ENCODE results near the gene STUB1. TPM values are rescaled to one million over a fixed set of nuclear protein-coding genes. Genes with fewer than 3 reads are reported as not detected.
A peak's percentile ranks its signal among the peaks of the same experiment; 100 is the strongest.

The STUB1 gene
- total RNA-seq: 84.1 and 91.2 TPM in 2 replicates

GRCh38 chr16:679814-680624 lies at the start of gene STUB1:
STUB1 (plus strand) TSS chr16:680410; CDS start chr16:680526, 116 bp downstream.
- Mint-ChIP-seq H3K27ac (peak within 1 kb of the TSS; percentile 78), H3K27me3 (ENCODE audit: low read depth) (peaks cover 3% of the 10 kb centered on the region), H3K4me1 (ENCODE audit: low read depth) (peaks cover 12% of the 10 kb centered on the region), H3K9me3 (no peaks in the 10 kb centered on the region), H3K36me3 (ENCODE audit: low read depth) (peaks cover 25% of the 10 kb centered on the region), H3K4me3 (ENCODE audit: low read depth) (peak within 1 kb of the TSS; percentile 82)
- DNase-seq (ENCODE audit: low spot score): peak; percentile 82
- intact Hi-C loops (cut with micrococcal nuclease): loop anchor here (5.0 kb wide), 2 partner anchors 43 to 93 kb away; partner anchors contain the start of gene METTL26

DNA sequence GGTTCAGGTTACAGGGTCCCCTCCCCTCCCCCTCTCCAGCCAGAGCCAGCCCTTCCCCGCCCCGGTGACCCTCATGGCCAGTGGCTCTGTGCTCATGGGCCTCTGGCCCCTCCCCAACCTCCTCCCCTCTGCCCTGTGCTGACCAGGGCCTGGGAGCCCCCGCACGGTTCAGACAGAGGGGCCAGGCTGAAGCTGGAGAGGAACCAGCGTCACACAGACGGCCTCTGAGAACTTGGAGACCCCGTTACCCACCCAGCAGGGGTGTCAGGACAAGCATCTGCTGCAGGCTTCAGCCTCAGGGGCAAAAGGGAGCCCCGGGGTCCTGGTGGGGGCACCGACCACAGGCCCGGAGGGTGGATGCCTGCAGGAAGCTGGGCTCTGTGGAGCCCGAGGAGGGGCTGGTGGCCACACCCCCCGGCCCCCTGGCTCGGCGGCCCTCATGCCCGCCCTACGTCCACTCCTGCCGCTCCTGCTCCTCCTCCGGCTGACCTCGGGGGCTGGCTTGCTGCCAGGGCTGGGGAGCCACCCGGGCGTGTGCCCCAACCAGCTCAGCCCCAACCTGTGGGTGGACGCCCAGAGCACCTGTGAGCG lies 49.3 kb upstream of the STUB1 start, which contains the start of gene WFIKKN1:
TSS of gene WFIKKN1 (plus strand) at position 171 of the 591 bp plus-strand sequence. CDS start at position 440, 269 bp downstream.
- Mint-ChIP-seq H3K9me3 (no peaks in the 10 kb centered on the region), H3K4me3 (ENCODE audit: low read depth) (no peak within 1 kb of the TSS), H3K27me3 (ENCODE audit: low read depth) (no peaks in the 10 kb centered on the region), H3K27ac (no peak within 1 kb of the TSS), H3K36me3 (ENCODE audit: low read depth) (peaks cover 8% of the 10 kb centered on the region), H3K4me1 (ENCODE audit: low read depth) (peaks cover 4% of the 10 kb centered on the region)
- no peak for DNase-seq (ENCODE audit: low spot score)
- intact Hi-C loops (cut with micrococcal nuclease): no loop called here

DNA sequence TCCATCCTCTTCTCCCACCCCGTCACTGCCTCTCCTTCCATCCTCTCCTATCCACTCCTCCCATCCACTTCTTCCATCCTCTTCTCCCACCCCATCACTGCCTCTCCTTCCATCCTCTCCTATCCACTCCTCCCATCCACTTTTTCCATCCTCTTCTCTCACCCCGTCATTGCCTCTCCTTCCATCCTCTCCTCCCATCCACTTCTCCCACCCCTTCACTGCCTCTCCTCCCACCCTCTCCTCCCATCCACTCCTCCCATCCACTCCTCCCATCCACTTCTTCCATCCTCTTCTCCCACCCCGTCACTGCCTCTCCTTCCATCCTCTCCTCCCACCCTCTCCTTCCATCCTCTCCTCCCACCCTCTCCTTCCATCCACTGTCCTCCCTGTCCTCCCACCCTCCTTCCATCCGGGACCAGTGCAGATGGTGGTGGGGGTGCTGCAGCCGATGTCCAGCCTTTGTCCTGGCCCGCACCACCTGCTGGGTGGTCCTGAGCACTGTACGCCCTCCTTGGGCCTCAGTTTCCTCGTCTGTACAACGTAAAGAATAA lies 48.3 kb upstream of the STUB1 start:
- H3K4me1 Mint-ChIP-seq (ENCODE audit: low read depth): peaks cover 4% of the 10 kb centered on the region
- no peaks in the 10 kb centered on the region for H3K9me3 Mint-ChIP-seq
- H3K27ac Mint-ChIP-seq: no peak overlapping the region
- H3K4me3 Mint-ChIP-seq (ENCODE audit: low read depth): no peak overlapping the region
- intact Hi-C loops (cut with micrococcal nuclease): no loop called here
- no peak for DNase-seq (ENCODE audit: low spot score)
- H3K27me3 Mint-ChIP-seq (ENCODE audit: low read depth): no peaks in the 10 kb centered on the region
- peaks cover 8% of the 10 kb centered on the region for H3K36me3 Mint-ChIP-seq (ENCODE audit: low read depth)

GRCh38 chr16:632486-633335 lies 47.5 kb upstream of the STUB1 start:
- H3K4me3 Mint-ChIP-seq (ENCODE audit: low read depth): no peak overlapping the region
- no peak for DNase-seq (ENCODE audit: low spot score)
- peaks cover 8% of the 10 kb centered on the region for H3K36me3 Mint-ChIP-seq (ENCODE audit: low read depth)
- intact Hi-C loops (cut with micrococcal nuclease): no loop called here
- peaks cover 5% of the 10 kb centered on the region for H3K4me1 Mint-ChIP-seq (ENCODE audit: low read depth)
- H3K27ac Mint-ChIP-seq: no peak overlapping the region
- no peaks in the 10 kb centered on the region for H3K9me3 Mint-ChIP-seq
- no peaks in the 10 kb centered on the region for H3K27me3 Mint-ChIP-seq (ENCODE audit: low read depth)

GRCh38 chr16:633336-634050 lies 46.7 kb upstream of the STUB1 start:
- H3K27me3 Mint-ChIP-seq (ENCODE audit: low read depth): no peaks in the 10 kb centered on the region
- H3K9me3 Mint-ChIP-seq: no peaks in the 10 kb centered on the region
- peaks cover 8% of the 10 kb centered on the region for H3K36me3 Mint-ChIP-seq (ENCODE audit: low read depth)
- peak overlapping the region; percentile 74 for H3K4me3 Mint-ChIP-seq (ENCODE audit: low read depth)
- no peak overlapping the region for H3K27ac Mint-ChIP-seq
- no peak for DNase-seq (ENCODE audit: low spot score)
- peaks cover 5% of the 10 kb centered on the region for H3K4me1 Mint-ChIP-seq (ENCODE audit: low read depth)
- intact Hi-C loops (cut with micrococcal nuclease): no loop called here

- Mint-ChIP-seq H3K4me1 (ENCODE audit: low read depth) (peaks cover 5% of the 10 kb centered on the region), H3K4me3 (ENCODE audit: low read depth) (peak overlapping the region; percentile 74), H3K27me3 (ENCODE audit: low read depth) (no peaks in the 10 kb centered on the region), H3K36me3 (ENCODE audit: low read depth) (peaks cover 8% of the 10 kb centered on the region), H3K27ac (no peak overlapping the region), H3K9me3 (no peaks in the 10 kb centered on the region)
- intact Hi-C loops (cut with micrococcal nuclease): no loop called here
- no peak for DNase-seq (ENCODE audit: low spot score)
Observed at GRCh38 chr16:634051-634670, 46.0 kb upstream of the STUB1 start.

DNA sequence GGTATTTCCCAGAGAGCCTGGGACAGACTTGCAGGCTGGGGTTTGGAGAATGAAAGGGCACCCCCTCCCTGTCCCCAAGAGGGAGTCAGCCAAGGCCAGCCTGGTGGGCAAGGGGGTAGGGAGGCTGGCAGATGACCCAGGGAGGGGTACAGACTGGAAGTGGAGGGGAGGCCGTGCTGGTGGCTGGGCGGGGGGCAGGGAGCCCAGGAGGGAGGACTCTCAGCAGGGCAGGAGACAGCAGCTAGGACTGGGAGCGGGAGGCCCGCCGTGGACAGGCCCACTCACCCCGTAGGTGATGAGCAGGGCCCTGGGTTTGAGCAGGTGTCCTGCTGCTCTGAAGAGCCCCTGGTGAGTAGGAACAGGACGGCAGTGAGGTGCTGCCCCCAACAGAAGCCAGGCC lies 45.2 kb upstream of the STUB1 start:
- no peak for DNase-seq (ENCODE audit: low spot score)
- H3K4me1 Mint-ChIP-seq (ENCODE audit: low read depth): peaks cover 5% of the 10 kb centered on the region
- intact Hi-C loops (cut with micrococcal nuclease): loop anchor here (5.0 kb wide), 2 partner anchors 47 to 108 kb away; partner anchors contain the start of genes CAPN15, JMJD8 and STUB1
- H3K27ac Mint-ChIP-seq: peak overlapping the region; percentile 64
- no peaks in the 10 kb centered on the region for H3K27me3 Mint-ChIP-seq (ENCODE audit: low read depth)
- H3K4me3 Mint-ChIP-seq (ENCODE audit: low read depth): peak overlapping the region; percentile 74
- H3K36me3 Mint-ChIP-seq (ENCODE audit: low read depth): peaks cover 8% of the 10 kb centered on the region
- H3K9me3 Mint-ChIP-seq: no peaks in the 10 kb centered on the region

DNA sequence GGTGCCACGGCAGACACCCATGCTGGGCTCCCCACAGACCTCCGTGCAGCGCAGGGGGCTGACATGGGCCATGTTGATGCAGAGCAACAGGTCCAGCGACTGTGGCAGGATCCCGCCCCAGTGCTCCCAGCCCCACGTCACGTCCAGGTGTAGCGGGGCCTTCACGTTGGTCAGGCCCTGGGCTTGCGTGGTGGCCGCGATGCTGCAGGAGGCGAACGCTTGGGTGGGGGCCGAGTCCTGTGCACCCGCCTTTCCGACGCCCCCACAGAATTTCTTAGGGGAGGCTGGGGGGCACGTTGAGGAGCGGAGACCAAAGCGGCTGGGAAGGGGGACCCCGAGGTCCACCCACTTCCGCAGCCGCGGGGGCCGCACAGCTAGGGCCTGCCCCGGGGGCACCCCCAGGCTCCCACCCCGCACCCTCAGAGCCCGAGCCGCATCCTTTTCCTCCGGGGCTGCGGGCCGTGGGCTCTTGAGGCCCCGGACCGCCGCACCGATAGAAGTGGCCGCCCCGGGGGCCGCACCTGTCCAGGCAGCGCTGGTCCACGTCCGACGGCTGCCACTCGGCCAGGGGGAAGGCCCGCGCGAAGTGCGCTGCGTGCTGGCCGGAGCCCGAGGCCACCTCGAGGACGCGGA lies 44.5 kb upstream of the STUB1 start:
- H3K9me3 Mint-ChIP-seq: no peaks in the 10 kb centered on the region
- H3K27ac Mint-ChIP-seq: no peak overlapping the region
- DNase-seq (ENCODE audit: low spot score): no peak
- H3K36me3 Mint-ChIP-seq (ENCODE audit: low read depth): peaks cover 8% of the 10 kb centered on the region
- intact Hi-C loops (cut with micrococcal nuclease): loop anchor here (1.0 to 5.0 kb wide), 3 partner anchors 46 to 108 kb away; partner anchors contain the start of genes CAPN15, JMJD8 and STUB1
- no peaks in the 10 kb centered on the region for H3K27me3 Mint-ChIP-seq (ENCODE audit: low read depth)
- peak overlapping the region; percentile 90 for H3K4me3 Mint-ChIP-seq (ENCODE audit: low read depth)
- H3K4me1 Mint-ChIP-seq (ENCODE audit: low read depth): peaks cover 8% of the 10 kb centered on the region

DNA sequence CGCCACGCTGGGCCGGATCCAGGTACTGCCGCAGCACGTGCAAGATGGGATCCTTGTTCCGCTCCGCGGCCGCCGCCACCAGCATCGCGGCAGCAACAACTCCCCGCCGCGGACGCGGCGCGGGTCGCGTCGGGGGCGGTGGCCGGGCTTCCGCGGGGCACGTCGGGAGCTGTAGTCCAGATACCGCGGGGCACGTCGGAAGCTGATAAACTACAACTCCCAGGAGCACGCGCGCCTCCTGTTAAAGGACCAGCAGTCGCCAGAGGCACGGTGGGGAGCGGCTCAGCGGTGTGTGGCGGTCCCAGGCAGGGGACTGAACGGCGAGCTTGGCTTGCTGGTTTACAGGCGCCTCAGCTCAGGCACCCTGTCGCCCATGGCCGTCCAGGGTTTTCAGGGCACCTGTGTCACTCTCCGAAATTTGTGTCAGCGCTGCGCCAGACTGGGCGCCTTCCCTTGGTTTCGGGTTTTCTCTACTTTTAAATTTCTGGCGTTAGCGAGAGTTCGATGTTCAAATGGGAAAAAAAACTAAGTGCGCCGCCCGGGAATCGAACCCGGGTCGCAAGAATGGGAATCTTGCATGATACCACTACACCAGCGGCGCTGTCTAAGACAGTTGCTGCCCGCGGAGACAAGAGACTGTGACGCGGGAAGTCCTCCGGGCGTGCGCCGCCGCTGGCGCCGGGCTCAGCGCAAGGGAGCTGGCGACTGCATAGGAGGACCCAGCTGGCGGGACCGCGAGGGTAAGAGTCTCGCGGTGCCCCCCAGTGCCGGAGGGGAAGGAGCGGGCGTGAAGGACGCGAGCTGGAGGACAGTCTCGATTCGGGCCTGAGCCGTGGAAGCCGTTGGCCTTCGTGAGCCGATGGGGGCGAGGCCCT lies 43.8 kb upstream of the STUB1 start, which contains the start of gene METTL26:
TSS of gene METTL26 (minus strand) at position 100 of the 875 bp plus-strand sequence. CDS start at position 85, 15 bp downstream.
- intact Hi-C loops (cut with micrococcal nuclease): loop anchor here (1.0 to 5.0 kb wide), 3 partner anchors 46 to 109 kb away; partner anchors contain the start of genes CAPN15, JMJD8 and STUB1
- Mint-ChIP-seq H3K4me1 (ENCODE audit: low read depth) (peaks cover 8% of the 10 kb centered on the region), H3K36me3 (ENCODE audit: low read depth) (peaks cover 8% of the 10 kb centered on the region), H3K4me3 (ENCODE audit: low read depth) (peak within 1 kb of the TSS; percentile 90), H3K27me3 (ENCODE audit: low read depth) (no peaks in the 10 kb centered on the region), H3K27ac (peak within 1 kb of the TSS; percentile 89), H3K9me3 (no peaks in the 10 kb centered on the region)
- peak; percentile 91 for DNase-seq (ENCODE audit: low spot score)
